Mesenchymal stem cell (in vitro differentiated cells and primary cell): ENCODE measurements around the gene LSP1.
A peak's percentile ranks its signal among the peaks of the same experiment; 100 is the strongest.

ENCODE experiments used
- DNase-seq: peaks from one replicate; pipeline ENCODE4 v3.0.0-alpha.2; 2013
- H2AFZ ChIP-seq: one replicate; pipeline ENCODE4 v1.6.1; 2013; ENCODE audit warnings: low read depth, mild to moderate bottlenecking, control low read depth, inconsistent platforms, low read length, moderate library complexity
- H2AK5ac ChIP-seq: 2 replicates; pipeline ENCODE4 v1.6.1; 2013; ENCODE audit warnings: low read length, moderate library complexity, mild to moderate bottlenecking, inconsistent platforms; ENCODE audit not compliant: severe bottlenecking
- H2BK120ac ChIP-seq: one replicate; pipeline ENCODE4 v1.6.1; 2013; ENCODE audit warnings: low read depth, mild to moderate bottlenecking, inconsistent platforms, low read length, moderate library complexity
- H2BK12ac ChIP-seq, 2 experiments: one replicate each; pipeline ENCODE4 v1.6.1; 2013; ENCODE audit warnings: inconsistent platforms in 2 of 2, low read length in 2 of 2, mild to moderate bottlenecking in 2 of 2, moderate library complexity in 2 of 2, control low read depth in 1 of 2
- H2BK15ac ChIP-seq: one replicate; pipeline ENCODE4 v1.6.1; 2013; ENCODE audit warnings: mild to moderate bottlenecking, low read depth, inconsistent platforms; ENCODE audit not compliant: poor library complexity, severe bottlenecking
- H2BK5ac ChIP-seq: 2 replicates; pipeline ENCODE4 v1.6.1; 2013; ENCODE audit warnings: low read depth, mild to moderate bottlenecking, low read length, control low read depth, inconsistent platforms; ENCODE audit not compliant: poor library complexity, severe bottlenecking
- H3K14ac ChIP-seq, 2 experiments: one replicate each; pipeline ENCODE4 v1.6.1; 2013; ENCODE audit warnings: inconsistent platforms in 2 of 2, low read length in 2 of 2, control low read depth in 1 of 2, mild to moderate bottlenecking in 1 of 2, moderate library complexity in 1 of 2
- H3K18ac ChIP-seq, 2 experiments: one replicate each; pipeline ENCODE4 v1.6.1; 2013; ENCODE audit warnings: inconsistent platforms in 2 of 2, low read length in 2 of 2, control low read depth in 1 of 2, low read depth in 1 of 2, mild to moderate bottlenecking in 1 of 2
- H3K23ac ChIP-seq, 2 experiments: one replicate each; pipeline ENCODE4 v1.6.1; 2013; ENCODE audit warnings: inconsistent platforms in 2 of 2, low read length in 2 of 2, mild to moderate bottlenecking in 2 of 2, moderate library complexity in 2 of 2, control low read depth in 1 of 2
- H3K27ac ChIP-seq: 2 replicates; pipeline ENCODE4 v1.5.1; 2013; ENCODE audit warnings: mild to moderate bottlenecking, moderate library complexity, low read length, control low read depth, inconsistent platforms; ENCODE audit not compliant: poor library complexity, severe bottlenecking
- H3K27me3 ChIP-seq, 2 experiments: 2 replicates each; pipeline versions ENCODE4 v1.6.1 to v1.7.0; 2013; ENCODE audit warnings: low read length in 2 of 2, mild to moderate bottlenecking in 2 of 2, moderate library complexity in 2 of 2, control low read depth in 1 of 2, inconsistent platforms in 1 of 2; ENCODE audit not compliant: control insufficient read depth in 1 of 2, insufficient read depth in 1 of 2
- H3K36me3 ChIP-seq, 2 experiments: 2 replicates each; pipeline versions ENCODE4 v1.6.1 to v1.7.0; 2013; ENCODE audit warnings: low read length in 2 of 2, control low read depth in 1 of 2, inconsistent platforms in 1 of 2, low read depth in 1 of 2, mild to moderate bottlenecking in 1 of 2; ENCODE audit not compliant: insufficient read depth in 2 of 2, control insufficient read depth in 1 of 2
- H3K4ac ChIP-seq, 2 experiments: one replicate each; pipeline ENCODE4 v1.6.1; 2013; ENCODE audit warnings: inconsistent platforms in 2 of 2, low read length in 2 of 2, mild to moderate bottlenecking in 2 of 2, moderate library complexity in 2 of 2, control low read depth in 1 of 2, low read depth in 1 of 2
- H3K4me1 ChIP-seq: 2 replicates; pipeline ENCODE4 v1.6.1; 2013; ENCODE audit warnings: low read depth, low read length, control low read depth; ENCODE audit not compliant: control insufficient read depth, insufficient read depth
- H3K4me2 ChIP-seq: 2 replicates; pipeline ENCODE4 v1.6.1; 2013; ENCODE audit warnings: low read length, mild to moderate bottlenecking, inconsistent platforms; ENCODE audit not compliant: poor library complexity, severe bottlenecking
- H3K4me3 ChIP-seq, 2 experiments: 2 replicates each; pipeline versions ENCODE4 v1.5.1 to v1.7.0; 2013; ENCODE audit warnings: low read length in 2 of 2, mild to moderate bottlenecking in 2 of 2, control low read depth in 1 of 2, low read depth in 1 of 2; ENCODE audit not compliant: insufficient read depth in 1 of 2
- H3K79me1 ChIP-seq: replicated peaks from 2 replicates; pipeline ENCODE4 v1.6.1; 2013; ENCODE audit warnings: mild to moderate bottlenecking, control low read depth, low read length, inconsistent platforms; ENCODE audit not compliant: poor library complexity, severe bottlenecking
- H3K9ac ChIP-seq: 2 replicates; pipeline ENCODE4 v1.7.0; 2013; ENCODE audit warnings: mild to moderate bottlenecking, low read length, moderate library complexity
- H3K9me3 ChIP-seq: 2 replicates; pipeline ENCODE4 v1.7.0; 2013; ENCODE audit warnings: mild to moderate bottlenecking, low read length; ENCODE audit not compliant: control insufficient read depth
- H4K8ac ChIP-seq: one replicate; pipeline ENCODE4 v1.6.1; 2013; ENCODE audit warnings: inconsistent platforms, mild to moderate bottlenecking, low read length, moderate library complexity
- H4K91ac ChIP-seq: one replicate; pipeline ENCODE4 v1.6.1; 2013; ENCODE audit warnings: mild to moderate bottlenecking, low read length, inconsistent platforms
- WGBS: methylation state at CpG from one replicate; pipeline ENCODE4 v1.1.7; 2013; ENCODE audit warnings: mixed read lengths; 5-methylcytosine and 5-hydroxymethylcytosine counted together

Gene LSP1

GRCh38 chr11:1909524-1909923 is 56.6 kb downstream of the LSP1 start:
- H3K4me1 ChIP-seq = no peaks in the 10 kb centered on the region
- H3K14ac ChIP-seq = no peak overlapping the region
- no peak overlapping the region for H3K4me3 ChIP-seq
- no peak overlapping the region for H2AK5ac ChIP-seq
- peaks cover 7 to 25% of the 10 kb centered on the region in 2 experiments for H3K27me3 ChIP-seq
- H2BK15ac ChIP-seq = no peak overlapping the region
- H3K18ac ChIP-seq = no peak overlapping the region
- H2BK120ac ChIP-seq = no peak overlapping the region
- H4K91ac ChIP-seq = no peak overlapping the region
- H2BK5ac ChIP-seq = no peak overlapping the region
- no peak overlapping the region for H3K9ac ChIP-seq
- 91% methylated on average over 7 of the region's 7 CpGs for WGBS
- H2AFZ ChIP-seq = no peak overlapping the region
- no peaks in the 10 kb centered on the region for H3K9me3 ChIP-seq
- no peak overlapping the region for H3K27ac ChIP-seq
- H3K23ac ChIP-seq = no peak overlapping the region
- H3K36me3 ChIP-seq = no peaks in the 10 kb centered on the region
- no peak overlapping the region for H2BK12ac ChIP-seq
- no peak overlapping the region for H4K8ac ChIP-seq
- H3K79me1 ChIP-seq = no peaks in the 10 kb centered on the region
- H3K4ac ChIP-seq = no peak overlapping the region
- DNase-seq = no peak
- no peak overlapping the region for H3K4me2 ChIP-seq

GRCh38 chr11:1912289-1912878 is 59.5 kb downstream of the LSP1 start:
- H3K9me3 ChIP-seq = no peaks in the 10 kb centered on the region
- no peak overlapping the region for H2BK120ac ChIP-seq
- no peak overlapping the region for H3K18ac ChIP-seq
- no peak for DNase-seq
- H2AK5ac ChIP-seq = no peak overlapping the region
- H3K4me1 ChIP-seq = no peaks in the 10 kb centered on the region
- no peaks in the 10 kb centered on the region for H3K36me3 ChIP-seq
- no peak overlapping the region for H3K23ac ChIP-seq
- H3K27me3 ChIP-seq = peaks cover 7 to 12% of the 10 kb centered on the region in 2 experiments
- no peak overlapping the region for H3K4me3 ChIP-seq
- H3K14ac ChIP-seq = no peak overlapping the region
- H4K91ac ChIP-seq = no peak overlapping the region
- H2AFZ ChIP-seq = no peak overlapping the region
- WGBS = 87% methylated on average over 11 of the region's 13 CpGs
- H3K79me1 ChIP-seq = no peaks in the 10 kb centered on the region
- no peak overlapping the region for H2BK5ac ChIP-seq
- H4K8ac ChIP-seq = no peak overlapping the region
- no peak overlapping the region for H2BK15ac ChIP-seq
- H3K27ac ChIP-seq = no peak overlapping the region
- H3K9ac ChIP-seq = no peak overlapping the region
- no peak overlapping the region for H2BK12ac ChIP-seq
- no peak overlapping the region for H3K4me2 ChIP-seq
- H3K4ac ChIP-seq = no peak overlapping the region

DNA sequence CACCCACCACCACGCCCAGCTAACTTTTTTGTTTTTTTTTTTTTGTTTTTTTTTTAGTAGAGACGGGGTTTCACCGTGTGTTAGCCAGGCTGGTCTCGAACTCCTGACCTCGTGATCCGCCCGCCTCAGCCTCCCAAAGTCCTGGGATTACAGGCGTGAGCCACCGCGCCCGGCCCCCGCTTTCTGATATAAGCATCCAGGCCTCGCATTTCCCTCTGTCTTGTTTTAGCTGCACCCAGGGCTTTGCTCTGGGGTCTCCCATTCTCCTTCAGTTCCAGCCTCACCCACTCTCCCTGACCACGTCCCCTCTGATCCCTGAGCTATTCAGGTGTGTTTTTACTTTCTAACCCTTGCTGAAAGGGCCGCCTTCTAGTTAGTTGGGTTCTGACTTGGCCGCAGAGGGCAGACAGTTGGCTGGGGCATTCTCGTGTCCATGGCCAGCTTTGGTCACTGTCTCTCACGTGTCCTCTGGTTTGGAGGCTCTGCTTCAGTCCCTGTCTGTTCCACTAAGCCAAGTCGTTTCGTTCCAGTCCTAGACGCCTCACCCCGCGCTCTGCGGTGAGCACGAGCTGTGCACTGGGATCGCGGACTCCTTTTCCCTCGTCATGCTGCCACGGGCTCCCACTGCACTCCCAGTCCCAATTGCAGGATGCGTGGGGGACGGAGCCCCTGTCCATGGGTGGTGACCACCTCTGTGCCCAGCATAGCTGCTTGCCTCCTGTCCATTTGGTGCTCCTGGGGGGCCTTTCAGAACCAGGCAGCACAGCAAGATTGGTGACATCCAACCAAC is 60.6 kb downstream of the LSP1 start:
- Histone ChIP-seq H2BK5ac (no peak overlapping the region), H2BK120ac (no peak overlapping the region), H2BK12ac (no peak overlapping the region), H3K14ac (peak overlapping the region in 1 of 2 experiments; percentile 4), H3K9ac (no peak overlapping the region), H2BK15ac (no peak overlapping the region), H3K4ac (no peak overlapping the region), H3K4me1 (no peaks in the 10 kb centered on the region), H3K79me1 (no peaks in the 10 kb centered on the region), H3K27me3 (peaks cover 4 to 16% of the 10 kb centered on the region in 2 experiments), H3K27ac (no peak overlapping the region), H4K8ac (no peak overlapping the region), H2AK5ac (no peak overlapping the region), H3K18ac (no peak overlapping the region), H3K4me3 (no peak overlapping the region), H3K36me3 (no peaks in the 10 kb centered on the region), H3K4me2 (no peak overlapping the region), H2AFZ (no peak overlapping the region), H4K91ac (no peak overlapping the region), H3K9me3 (no peaks in the 10 kb centered on the region), H3K23ac (no peak overlapping the region)
- 92% methylated on average over 31 of the region's 31 CpGs for WGBS
- no peak for DNase-seq

DNA sequence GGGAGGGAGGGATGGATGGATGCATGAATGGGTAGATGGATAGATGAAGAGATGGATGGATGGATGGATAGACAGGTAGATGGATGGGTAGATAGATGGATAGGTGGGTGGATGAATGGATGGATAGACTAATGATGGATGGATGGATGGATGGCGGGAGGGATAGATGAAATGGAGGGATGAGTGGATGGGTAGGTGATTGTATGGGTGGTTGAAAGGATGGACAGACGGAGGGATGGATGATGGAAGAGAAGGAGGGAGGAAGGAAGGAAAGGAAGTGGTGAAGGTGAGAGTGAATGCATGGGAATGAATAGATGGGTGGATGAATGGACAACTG is 62.9 kb downstream of the LSP1 start:
- Histone ChIP-seq H4K8ac (no peak overlapping the region), H2BK5ac (no peak overlapping the region)
- 84% methylated on average over 2 of the region's 2 CpGs for WGBS

More for the DNA sequence above, 62.9 kb downstream of the LSP1 start:
- Histone ChIP-seq H2AK5ac (no peak overlapping the region), H3K18ac (no peak overlapping the region), H3K4me2 (no peak overlapping the region), H3K14ac (no peak overlapping the region), H3K4ac (no peak overlapping the region), H3K4me3 (no peak overlapping the region), H3K27me3 (peaks cover 4 to 30% of the 10 kb centered on the region in 2 experiments), H3K79me1 (no peaks in the 10 kb centered on the region), H3K36me3 (no peaks in the 10 kb centered on the region), H2AFZ (no peak overlapping the region), H3K4me1 (no peaks in the 10 kb centered on the region), H4K91ac (no peak overlapping the region), H3K27ac (no peak overlapping the region), H2BK120ac (no peak overlapping the region), H3K9ac (no peak overlapping the region), H2BK12ac (no peak overlapping the region), H3K23ac (no peak overlapping the region), H3K9me3 (no peaks in the 10 kb centered on the region), H2BK15ac (no peak overlapping the region)
- DNase-seq = no peak
